CD8-positive, alpha-beta memory T cell (primary cell): ENCODE data around the gene PDE6D. TPM values are rescaled to one million over a fixed set of nuclear protein-coding genes. Genes with fewer than 3 reads are reported as not detected.

Source experiments
- CTCF ChIA-PET: fragments of 350-600 bp; sonication (Branson Sonifier 250); formaldehyde crosslinking; loops from one replicate; lab custom pipeline; 2021; ENCODE audit warnings: antibody characterized with exemption; lab: Charles Lee
- POLR2A ChIA-PET: fragments of 350-600 bp; sonication (Branson Sonifier 250); formaldehyde crosslinking; loops from one replicate; lab custom pipeline; 2021; ENCODE audit warnings: antibody characterized with exemption; lab: Charles Lee
- DNase-seq, 5 donors: peaks; one replicate each; pipeline versions ENCODE4 v3.0.0 to v3.0.0-alpha.2; 2020 to 2022; ENCODE audit warnings: mixed read lengths in 1 of 5
- H3K27ac ChIP-seq: one replicate; pipeline ENCODE4 v1.7.0; 2013; ENCODE audit warnings: low read depth, mild to moderate bottlenecking, low read length, moderate library complexity
- H3K27me3 ChIP-seq: 2 replicates; pipeline ENCODE4 v1.7.0; 2013; ENCODE audit warnings: low read length, mild to moderate bottlenecking; ENCODE audit not compliant: insufficient read depth, poor library complexity, severe bottlenecking
- H3K36me3 ChIP-seq: 2 replicates; pipeline ENCODE4 v1.7.0; 2013; ENCODE audit warnings: mild to moderate bottlenecking, low read length, moderate library complexity; ENCODE audit not compliant: insufficient read depth
- H3K4me1 ChIP-seq: 2 replicates; pipeline ENCODE4 v1.7.0; 2013; ENCODE audit warnings: mild to moderate bottlenecking, low read length, moderate library complexity; ENCODE audit not compliant: insufficient read depth
- H3K4me3 ChIP-seq: 2 replicates; pipeline ENCODE4 v1.7.0; 2013; ENCODE audit warnings: mild to moderate bottlenecking, low read length
- H3K9me3 ChIP-seq: 2 replicates; pipeline ENCODE4 v1.7.0; 2013; ENCODE audit warnings: mild to moderate bottlenecking, low read length
- H3K27ac Mint-ChIP-seq, 8 donors: one replicate each; pipeline ENCODE4 v1.8.0; 2020 to 2021; ENCODE audit warnings: mixed read lengths in 8 of 8, mild to moderate bottlenecking in 6 of 8, inconsistent platforms in 3 of 8, moderate library complexity in 3 of 8
- H3K27me3 Mint-ChIP-seq, 2 donors: one replicate each; pipeline ENCODE4 v1.8.0; 2020 to 2021; ENCODE audit warnings: mixed read lengths in 2 of 2, mild to moderate bottlenecking in 1 of 2, moderate library complexity in 1 of 2
- H3K36me3 Mint-ChIP-seq, 3 donors: one replicate each; pipeline ENCODE4 v1.8.0; 2020 to 2021; ENCODE audit warnings: mixed read lengths in 3 of 3, inconsistent platforms in 1 of 3, mild to moderate bottlenecking in 1 of 3
- H3K4me1 Mint-ChIP-seq, 3 donors: one replicate each; pipeline ENCODE4 v1.8.0; 2020 to 2021; ENCODE audit warnings: mixed read lengths in 3 of 3, inconsistent platforms in 1 of 3, mild to moderate bottlenecking in 1 of 3
- H3K4me3 Mint-ChIP-seq, 7 donors: one replicate each; pipeline ENCODE4 v1.8.0; 2020 to 2021; ENCODE audit warnings: mixed read lengths in 7 of 7, mild to moderate bottlenecking in 6 of 7, moderate library complexity in 4 of 7, inconsistent platforms in 2 of 7
- H3K9me3 Mint-ChIP-seq, 5 donors: one replicate each; pipeline ENCODE4 v1.8.0; 2020 to 2022; ENCODE audit warnings: mixed read lengths in 5 of 5, mild to moderate bottlenecking in 3 of 5, moderate library complexity in 2 of 5, inconsistent platforms in 1 of 5
- polyA plus RNA-seq: library from polyadenylated mRNA; unstranded; fragments of 300-500 nt; fragmentation: Illumina TruSeq; gene quantifications from one replicate; pipeline ENCODE4 v1.2.3, GENCODE V29; 2021
- total RNA-seq, 2 experiments: library from RNA; stranded (reverse); gene quantifications; one replicate each; pipeline ENCODE4 v1.2.3, GENCODE V29; 2021

The PDE6D gene
- total and polyA plus RNA-seq, 3 experiments from 2014 or later: 33.7 to 62.8 (median 35.5) TPM

- Histone ChIP-seq H3K4me3 (no peak overlapping the region), H3K27me3 (no peaks in the 10 kb centered on the region), H3K36me3 (no peaks in the 10 kb centered on the region), H3K4me1 (no peaks in the 10 kb centered on the region), H3K9me3 (no peaks in the 10 kb centered on the region), H3K27ac (no peak overlapping the region)
- Mint-ChIP-seq H3K4me1 (no peaks in the 10 kb centered on the region), H3K27me3 (peaks cover 0 to 1% of the 10 kb centered on the region in 2 donors), H3K9me3 (no peaks in the 10 kb centered on the region), H3K4me3 (no peak overlapping the region), H3K27ac (peak overlapping the region in 1 of 8 donors; percentile 59), H3K36me3 (peaks cover 0 to 10% (median 7%) of the 10 kb centered on the region in 3 donors)
- ChIA-PET POLR2A (no interaction called here), CTCF (no interaction called here)
- no peak for DNase-seq
Observed at GRCh38 chr2:231743376-231744116, 37.5 kb downstream of the PDE6D start.

DNA sequence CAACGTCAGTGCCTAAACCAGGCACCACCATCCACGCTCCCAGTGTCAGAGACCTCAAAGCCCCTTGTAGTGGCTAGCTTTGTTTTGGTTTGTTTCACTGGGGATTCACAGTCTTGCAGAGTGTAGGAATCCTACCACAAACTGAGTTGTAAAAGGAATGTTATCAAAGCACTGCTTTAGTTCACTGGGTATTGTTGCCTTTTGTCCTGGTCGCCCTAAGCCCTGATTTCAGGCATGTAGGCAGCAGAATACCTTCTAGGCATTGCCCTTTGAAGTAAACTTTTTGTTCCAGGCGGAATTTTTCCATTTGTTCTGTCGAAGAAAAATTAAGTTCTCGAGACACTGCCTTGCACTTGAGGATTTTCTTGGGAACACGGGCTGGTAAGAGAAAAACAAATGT is 43.3 kb downstream of the PDE6D start:
- ChIA-PET POLR2A (no interaction called here), CTCF (no interaction called here)
- no peaks in the 10 kb centered on the region for H3K9me3 ChIP-seq
- H3K27ac ChIP-seq: no peak overlapping the region
- Mint-ChIP-seq H3K27ac (no peak overlapping the region), H3K4me3 (no peak overlapping the region), H3K27me3 (peaks cover 0 to 1% of the 10 kb centered on the region in 2 donors), H3K36me3 (peaks cover 4 to 47% (median 27%) of the 10 kb centered on the region in 3 donors), H3K9me3 (no peaks in the 10 kb centered on the region), H3K4me1 (no peaks in the 10 kb centered on the region)
- H3K4me1 ChIP-seq: no peaks in the 10 kb centered on the region
- no peaks in the 10 kb centered on the region for H3K27me3 ChIP-seq
- H3K4me3 ChIP-seq: no peak overlapping the region
- DNase-seq: no peak
- peaks cover 9% of the 10 kb centered on the region for H3K36me3 ChIP-seq

GRCh38 chr2:231732604-231733003 is 48.5 kb downstream of the PDE6D start:
- Mint-ChIP-seq H3K36me3 (peaks cover 13 to 49% (median 29%) of the 10 kb centered on the region in 3 donors), H3K9me3 (no peaks in the 10 kb centered on the region), H3K4me3 (no peak overlapping the region), H3K27ac (no peak overlapping the region), H3K4me1 (no peaks in the 10 kb centered on the region), H3K27me3 (no peaks in the 10 kb centered on the region)
- DNase-seq: no peak
- no peak overlapping the region for H3K4me3 ChIP-seq
- H3K4me1 ChIP-seq: no peaks in the 10 kb centered on the region
- H3K9me3 ChIP-seq: no peaks in the 10 kb centered on the region
- H3K27me3 ChIP-seq: no peaks in the 10 kb centered on the region
- peaks cover 11% of the 10 kb centered on the region for H3K36me3 ChIP-seq
- CTCF ChIA-PET: no interaction called here
- H3K27ac ChIP-seq: no peak overlapping the region
- POLR2A ChIA-PET: no interaction called here

DNA sequence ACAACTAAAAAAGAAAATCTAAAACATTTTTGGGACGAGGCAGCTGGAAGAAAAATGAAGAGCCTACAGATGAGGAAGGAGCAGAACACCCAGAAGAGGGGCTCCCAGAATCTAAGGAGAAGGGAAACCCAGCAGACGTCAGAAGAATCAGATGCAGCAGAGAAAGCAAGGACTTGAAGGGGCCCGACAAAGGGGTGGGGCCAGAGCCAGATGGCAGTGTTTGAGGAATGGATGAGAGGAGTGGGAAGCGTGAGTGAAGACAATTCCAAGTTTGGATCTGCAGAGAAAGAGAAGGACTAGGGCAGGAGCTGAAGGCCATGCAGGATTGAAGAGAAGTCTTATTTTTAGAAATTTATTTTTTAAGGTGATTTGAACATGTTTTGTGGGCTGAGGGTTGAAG is 53.5 kb downstream of the PDE6D start:
- Mint-ChIP-seq H3K4me1 (no peaks in the 10 kb centered on the region), H3K4me3 (no peak overlapping the region), H3K9me3 (no peaks in the 10 kb centered on the region), H3K27me3 (no peaks in the 10 kb centered on the region), H3K27ac (peak overlapping the region in 1 of 8 donors; percentile 95), H3K36me3 (peaks cover 9 to 20% (median 13%) of the 10 kb centered on the region in 3 donors)
- CTCF ChIA-PET: interaction anchor here (1.2 to 1.4 kb wide), 2 partner anchors 10 to 42 kb away, joined by 3 to 4 read pairs; no protein-coding TSS in a partner anchor
- DNase-seq: no peak
- Histone ChIP-seq H3K4me3 (no peak overlapping the region), H3K36me3 (peaks cover 6% of the 10 kb centered on the region), H3K4me1 (no peaks in the 10 kb centered on the region), H3K9me3 (no peaks in the 10 kb centered on the region), H3K27me3 (no peaks in the 10 kb centered on the region), H3K27ac (no peak overlapping the region)
- POLR2A ChIA-PET: no interaction called here

DNA sequence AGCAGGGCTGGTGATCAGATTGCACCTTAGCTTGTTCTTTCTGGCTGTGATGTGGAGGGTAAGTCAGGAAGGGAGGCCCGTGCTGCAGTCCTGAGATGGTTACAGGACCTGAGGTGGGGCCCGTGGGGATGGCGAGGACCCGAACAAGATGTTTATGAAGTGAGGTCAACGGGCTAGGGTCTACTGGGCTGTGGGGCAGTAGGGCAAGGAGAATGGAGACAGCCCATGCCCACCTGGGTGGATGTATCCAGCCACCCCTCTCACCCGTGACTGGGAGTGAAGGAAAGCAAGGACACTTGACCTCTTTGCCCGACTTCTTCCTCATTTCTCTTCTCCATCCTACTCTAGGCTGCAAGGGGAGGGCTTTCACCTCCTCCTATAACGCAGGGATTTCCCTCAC is 54.8 kb downstream of the PDE6D start:
- Mint-ChIP-seq H3K9me3 (no peaks in the 10 kb centered on the region), H3K36me3 (peaks cover 4 to 6% (median 4%) of the 10 kb centered on the region in 3 donors), H3K4me3 (no peak overlapping the region), H3K27me3 (no peaks in the 10 kb centered on the region), H3K4me1 (no peaks in the 10 kb centered on the region), H3K27ac (peak overlapping the region in 1 of 8 donors; percentile 27)
- POLR2A ChIA-PET: no interaction called here
- no peak overlapping the region for H3K27ac ChIP-seq
- CTCF ChIA-PET: interaction anchor here (3.0 to 3.2 kb wide), 2 partner anchors 11 to 51 kb away, joined by 8 to 36 read pairs; no protein-coding TSS in a partner anchor
- no peak overlapping the region for H3K4me3 ChIP-seq
- H3K36me3 ChIP-seq: no peaks in the 10 kb centered on the region
- no peaks in the 10 kb centered on the region for H3K27me3 ChIP-seq
- DNase-seq: no peak
- no peaks in the 10 kb centered on the region for H3K4me1 ChIP-seq
- H3K9me3 ChIP-seq: no peaks in the 10 kb centered on the region

DNA sequence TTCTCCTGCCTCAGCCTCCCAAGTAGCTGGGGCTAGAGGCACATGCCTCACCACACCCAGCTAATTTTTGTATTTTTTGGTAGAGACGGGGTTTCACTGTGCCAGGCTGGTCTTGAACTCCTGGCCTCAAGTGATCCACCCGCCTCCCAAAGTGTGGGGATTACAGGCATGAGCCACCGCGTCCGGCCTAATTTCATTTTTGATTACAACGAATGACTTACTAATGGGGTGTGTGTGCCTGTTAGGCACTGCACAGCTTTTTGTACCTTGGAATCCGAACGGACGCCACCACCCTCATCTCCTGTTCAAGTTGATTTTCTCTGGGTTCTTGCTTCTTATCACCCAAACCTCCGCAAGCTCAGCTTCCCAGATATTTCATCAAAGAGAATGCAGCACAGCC is 55.6 kb downstream of the PDE6D start:
- ChIA-PET POLR2A (no interaction called here), CTCF (interaction anchor here (0.7 to 3.2 kb wide), 6 partner anchors 10 to 124 kb away, joined by 3 to 36 read pairs (median 6); no protein-coding TSS in a partner anchor)
- H3K27ac ChIP-seq: no peak overlapping the region
- Mint-ChIP-seq H3K27me3 (no peaks in the 10 kb centered on the region), H3K4me3 (no peak overlapping the region), H3K4me1 (no peaks in the 10 kb centered on the region), H3K36me3 (peaks cover 4 to 5% (median 4%) of the 10 kb centered on the region in 3 donors), H3K9me3 (no peaks in the 10 kb centered on the region), H3K27ac (peak overlapping the region in 1 of 8 donors; percentile 32)
- no peaks in the 10 kb centered on the region for H3K9me3 ChIP-seq
- no peak for DNase-seq
- H3K4me3 ChIP-seq: no peak overlapping the region
- no peaks in the 10 kb centered on the region for H3K27me3 ChIP-seq
- no peaks in the 10 kb centered on the region for H3K36me3 ChIP-seq
- H3K4me1 ChIP-seq: no peaks in the 10 kb centered on the region

GRCh38 chr2:231722721-231723307 is 58.3 kb downstream of the PDE6D start:
- H3K27me3 Mint-ChIP-seq: peaks cover 0 to 2% of the 10 kb centered on the region in 2 donors
- Histone ChIP-seq H3K4me1 (no peaks in the 10 kb centered on the region), H3K9me3 (no peaks in the 10 kb centered on the region), H3K36me3 (no peaks in the 10 kb centered on the region), H3K27ac (no peak overlapping the region), H3K27me3 (no peaks in the 10 kb centered on the region), H3K4me3 (no peak overlapping the region)
- ChIA-PET POLR2A (no interaction called here), CTCF (interaction anchor here (3.0 kb wide), 1 partner anchor 45 kb away, joined by 13 read pairs; no protein-coding TSS in a partner anchor)
- no peaks in the 10 kb centered on the region for H3K9me3 Mint-ChIP-seq
- no peaks in the 10 kb centered on the region for H3K4me1 Mint-ChIP-seq
- H3K4me3 Mint-ChIP-seq: no peak overlapping the region
- H3K36me3 Mint-ChIP-seq: no peaks in the 10 kb centered on the region
- no peak for DNase-seq
- H3K27ac Mint-ChIP-seq: no peak overlapping the region
